Astrocyte of the spinal cord (primary cell): ENCODE results near the gene GARNL3.

Experiments
- DNase-seq: peaks from one replicate; pipeline ENCODE4 v3.0.0; 2011; ENCODE audit warnings: low read depth, low spot score
- H3K4me3 ChIP-seq: 2 replicates; pipeline ENCODE4 v1.5.1; 2011; ENCODE audit warnings: low read depth, mild to moderate bottlenecking, low read length, moderate library complexity
- CTCF ChIP-seq: IDR thresholded peaks from 2 replicates; pipeline ENCODE4 v1.5.1; 2012; ENCODE audit warnings: low read depth, mild to moderate bottlenecking, low read length, inconsistent platforms
- in situ Hi-C: cut with HindIII; loops from 2 replicates; pipeline ENCODE4 v1.10.0; 2017; ENCODE audit warnings: low sequenced_read_pairs

The GARNL3 gene

GRCh38 chr9:127282611-127283010 lies 18.0 kb downstream of the GARNL3 start:
- no peak overlapping the region for H3K4me3 ChIP-seq
- DNase-seq: no peak
- in situ Hi-C loops: no loop called here
- TF ChIP-seq CTCF: no peak

GRCh38 chr9:127283135-127283534 lies 18.6 kb downstream of the GARNL3 start:
- in situ Hi-C loops: no loop called here
- H3K4me3 ChIP-seq: no peak overlapping the region
- no peak for TF ChIP-seq CTCF
- no peak for DNase-seq

DNA sequence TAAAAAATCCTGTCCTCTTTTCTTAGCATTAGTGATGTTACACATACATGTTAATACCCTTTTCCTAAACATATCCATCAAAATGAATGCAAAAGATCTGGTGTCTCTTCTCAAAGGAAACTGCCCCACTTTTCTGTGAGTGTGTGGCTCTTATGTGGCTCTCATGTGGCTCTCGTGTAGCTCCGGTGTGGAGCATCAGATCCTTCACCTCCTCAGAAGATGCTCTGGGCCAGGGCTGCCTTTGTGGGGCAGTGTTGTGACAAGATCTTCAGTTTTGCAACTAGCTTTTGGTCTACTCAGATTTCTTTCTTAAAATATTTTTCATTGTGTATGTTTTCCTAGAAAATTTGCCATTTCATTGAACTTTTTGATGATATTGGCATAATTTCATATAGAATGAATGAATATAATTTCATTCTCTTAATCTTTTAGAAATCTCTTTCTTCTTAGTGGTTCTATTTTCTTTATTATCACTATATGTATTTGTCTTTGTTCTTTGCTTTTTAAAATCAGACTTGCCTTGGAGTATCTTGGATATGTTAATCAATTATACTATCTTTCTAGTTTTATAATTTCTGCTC lies 19.4 kb downstream of the GARNL3 start:
- TF ChIP-seq CTCF: peak; percentile 60
- no peak overlapping the region for H3K4me3 ChIP-seq
- in situ Hi-C loops: no loop called here
- DNase-seq: peak; percentile 48

DNA sequence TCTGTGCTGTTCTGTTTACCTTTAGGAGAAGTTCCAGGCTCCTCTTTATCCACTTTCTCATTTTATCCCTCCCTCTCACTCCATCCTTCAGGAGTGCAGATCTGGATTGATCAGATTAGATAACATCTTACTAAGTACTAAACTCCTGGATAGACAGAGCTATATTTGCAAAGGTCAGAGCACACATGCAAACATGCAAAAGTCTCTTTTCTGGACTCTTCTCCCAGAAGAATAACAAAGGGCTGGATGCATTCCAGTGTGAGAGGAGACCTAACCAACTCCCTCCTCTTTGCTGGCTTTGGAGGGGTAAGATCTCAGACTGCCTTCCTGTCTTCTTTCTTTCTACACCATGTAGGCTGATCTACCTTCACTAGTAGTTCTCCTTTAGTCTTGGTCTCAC lies 21.4 kb downstream of the GARNL3 start:
- in situ Hi-C loops: no loop called here
- TF ChIP-seq CTCF: no peak

DNA sequence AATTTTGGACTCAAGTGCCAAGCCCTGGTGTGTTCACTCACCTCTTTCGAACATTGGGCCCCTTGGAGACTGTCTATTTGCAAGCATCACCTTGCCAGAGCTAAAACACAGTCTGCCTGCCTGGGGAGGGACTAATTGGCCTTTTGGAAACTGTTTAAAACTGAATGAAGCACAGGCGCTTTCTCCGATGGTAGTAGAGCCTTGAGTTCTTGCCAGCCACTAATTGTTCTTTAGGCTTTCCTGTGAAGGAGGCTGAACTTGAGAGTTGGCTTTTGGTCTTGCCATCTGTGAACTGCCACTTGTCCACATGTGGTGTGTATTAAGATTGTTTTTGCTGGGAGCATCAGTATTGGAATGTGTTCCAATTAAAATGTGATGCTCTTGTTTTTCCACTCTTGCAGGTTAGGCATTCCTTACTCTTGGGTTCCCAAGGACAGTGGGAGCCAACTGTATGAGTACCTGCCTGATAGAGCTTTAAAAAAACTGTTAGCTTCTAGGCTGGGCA lies 26.0 kb downstream of the GARNL3 start:
- in situ Hi-C loops: no loop called here

More for the DNA sequence above, 21.4 kb downstream of the GARNL3 start:
- no peak overlapping the region for H3K4me3 ChIP-seq
- DNase-seq: no peak

GRCh38 chr9:127291246-127291778 lies 26.7 kb downstream of the GARNL3 start:
- no peak for TF ChIP-seq CTCF
- no peak overlapping the region for H3K4me3 ChIP-seq

More for the DNA sequence above, 26.0 kb downstream of the GARNL3 start:
- no peak overlapping the region for H3K4me3 ChIP-seq
- DNase-seq: no peak
- TF ChIP-seq CTCF: no peak

More at GRCh38 chr9:127291246-127291778, 26.7 kb downstream of the GARNL3 start:
- in situ Hi-C loops: no loop called here
- no peak for DNase-seq
